Progenitor cell of endocrine pancreas (in vitro differentiated cells): ENCODE data around the gene ACMSD. TPM values are rescaled to one million over a fixed set of nuclear protein-coding genes. Genes with fewer than 3 reads are reported as not detected.
"Not testable (repeated sequence)": the region's sequence is repeated elsewhere in the genome, so short reads cannot be mapped to it uniquely, and the experiment has no call there.

Experiments
- DNase-seq: peaks from one replicate; pipeline ENCODE4 v3.0.0; 2021; ENCODE audit warnings: low spot score; ENCODE audit not compliant: unreplicated experiment
- H3K27ac Mint-ChIP-seq: 2 replicates; pipeline ENCODE4 v1.8.0; 2021; ENCODE audit warnings: mild to moderate bottlenecking, moderate library complexity, mixed read lengths
- H3K27me3 Mint-ChIP-seq: 2 replicates; pipeline ENCODE4 v1.8.0; 2021; ENCODE audit warnings: mixed read lengths
- H3K36me3 Mint-ChIP-seq: 2 replicates; pipeline ENCODE4 v1.8.0; 2022; ENCODE audit warnings: mixed read lengths; ENCODE audit not compliant: insufficient read depth
- H3K4me1 Mint-ChIP-seq: 2 replicates; pipeline ENCODE4 v1.8.0; 2021; ENCODE audit warnings: low read depth, mixed read lengths
- H3K4me3 Mint-ChIP-seq: 2 replicates; pipeline ENCODE4 v1.8.0; 2021; ENCODE audit warnings: low read depth, mild to moderate bottlenecking, moderate library complexity, mixed read lengths
- H3K9me3 Mint-ChIP-seq: 2 replicates; pipeline ENCODE4 v1.8.0; 2021; ENCODE audit warnings: low read depth, mixed read lengths
- CTCF ChIP-seq: fragments of 200-600 bp; sonication (generic); IDR thresholded peaks from one replicate; pipeline ENCODE4 v1.5.0; 2021; ENCODE audit warnings: antibody characterized with exemption, mild to moderate bottlenecking; ENCODE audit not compliant: unreplicated experiment
- total RNA-seq: library from RNA; stranded (reverse); gene quantifications from 2 replicates; pipeline ENCODE4 v1.2.1, GENCODE V29; 2021

The ACMSD gene
- total RNA-seq, 1 donor from 2014 or later = not detected

- no peak for TF ChIP-seq CTCF
- no peaks in the 10 kb centered on the region for H3K36me3 Mint-ChIP-seq
- H3K4me3 Mint-ChIP-seq = no peak overlapping the region
- peaks cover 3% of the 10 kb centered on the region for H3K4me1 Mint-ChIP-seq
- no peak for DNase-seq
- peaks cover 3% of the 10 kb centered on the region for H3K27me3 Mint-ChIP-seq
- no peak overlapping the region for H3K27ac Mint-ChIP-seq
- peaks cover 4% of the 10 kb centered on the region for H3K9me3 Mint-ChIP-seq
These were observed 42.0 kb upstream of the ACMSD start for GRCh38 chr2:134796373-134796772.

GRCh38 chr2:134799936-134800335 is 38.5 kb upstream of the ACMSD start:
- Mint-ChIP-seq H3K4me1 (no peaks in the 10 kb centered on the region), H3K27me3 (peaks cover 3% of the 10 kb centered on the region), H3K36me3 (no peaks in the 10 kb centered on the region), H3K4me3 (no peak overlapping the region), H3K27ac (no peak overlapping the region), H3K9me3 (peaks cover 9% of the 10 kb centered on the region)
- no peak for TF ChIP-seq CTCF
- no peak for DNase-seq

GRCh38 chr2:134800341-134800740 is 38.1 kb upstream of the ACMSD start:
- H3K4me3 Mint-ChIP-seq = no peak overlapping the region
- no peaks in the 10 kb centered on the region for H3K4me1 Mint-ChIP-seq
- TF ChIP-seq CTCF = no peak
- no peak for DNase-seq
- H3K36me3 Mint-ChIP-seq = no peaks in the 10 kb centered on the region
- H3K27ac Mint-ChIP-seq = no peak overlapping the region
- peaks cover 11% of the 10 kb centered on the region for H3K9me3 Mint-ChIP-seq
- peaks cover 3% of the 10 kb centered on the region for H3K27me3 Mint-ChIP-seq

- peaks cover 11% of the 10 kb centered on the region for H3K9me3 Mint-ChIP-seq
- H3K27me3 Mint-ChIP-seq, H3K4me3 Mint-ChIP-seq, H3K27ac Mint-ChIP-seq, H3K36me3 Mint-ChIP-seq, DNase-seq, H3K4me1 Mint-ChIP-seq: not testable (repeated sequence)
These were observed 34.6 kb upstream of the ACMSD start for GRCh38 chr2:134803609-134804405.

GRCh38 chr2:134815741-134816140 is 22.7 kb upstream of the ACMSD start:
- peaks cover 4% of the 10 kb centered on the region for H3K9me3 Mint-ChIP-seq
- no peak overlapping the region for H3K4me3 Mint-ChIP-seq
- no peak for DNase-seq
- no peak overlapping the region for H3K27ac Mint-ChIP-seq
- peaks cover 1% of the 10 kb centered on the region for H3K36me3 Mint-ChIP-seq
- no peak for TF ChIP-seq CTCF
- H3K4me1 Mint-ChIP-seq = peaks cover 4% of the 10 kb centered on the region
- H3K27me3 Mint-ChIP-seq = no peaks in the 10 kb centered on the region

GRCh38 chr2:134818321-134818720 is 20.1 kb upstream of the ACMSD start:
- DNase-seq = no peak
- H3K27ac Mint-ChIP-seq = peak overlapping the region; percentile 45
- no peaks in the 10 kb centered on the region for H3K27me3 Mint-ChIP-seq
- TF ChIP-seq CTCF = no peak
- peaks cover 8% of the 10 kb centered on the region for H3K4me1 Mint-ChIP-seq
- no peaks in the 10 kb centered on the region for H3K9me3 Mint-ChIP-seq
- no peaks in the 10 kb centered on the region for H3K36me3 Mint-ChIP-seq
- H3K4me3 Mint-ChIP-seq = no peak overlapping the region
